SK-N-SH (cell line): Measurements from ENCODE around the gene PLAGL1.

Experiments used
- CHD2 ChIP-seq: fragments of 150-350 bp; IDR thresholded peaks from 2 replicates; pipeline ENCODE4 v1.6.1; 2018; ENCODE audit warnings: low read length; ENCODE audit not compliant: partially characterized antibody
- EP300 ChIP-seq, 2 experiments: IDR thresholded peaks; 2 replicates each; pipeline versions ENCODE4 v1.4.0 to v1.6.1; 2012; ENCODE audit warnings: borderline replicate concordance in 1 of 2, low read depth in 1 of 2, low read length in 1 of 2
- FOXM1 ChIP-seq: IDR thresholded peaks from 2 replicates; pipeline ENCODE4 v1.4.0; 2012; ENCODE audit warnings: low read depth, mild to moderate bottlenecking
- JUND ChIP-seq: IDR thresholded peaks from 2 replicates; pipeline ENCODE4 v1.4.0; 2012
- MAX ChIP-seq: IDR thresholded peaks from 2 replicates; pipeline ENCODE4 v1.4.0; 2012; ENCODE audit warnings: low read depth
- NRF1 ChIP-seq: IDR thresholded peaks from 2 replicates; pipeline ENCODE4 v1.6.1; 2012; ENCODE audit warnings: low read depth, mild to moderate bottlenecking, low read length
- REST ChIP-seq: IDR thresholded peaks from 2 replicates; pipeline ENCODE4 v1.6.1; 2012; ENCODE audit warnings: mild to moderate bottlenecking, low read depth, low read length, moderate library complexity
- RXRA ChIP-seq: IDR thresholded peaks from 2 replicates; pipeline ENCODE4 v1.4.0; 2012; ENCODE audit warnings: low read depth, mild to moderate bottlenecking, borderline replicate concordance
- SIN3A ChIP-seq: IDR thresholded peaks from 2 replicates; pipeline ENCODE4 v1.6.1; 2012; ENCODE audit warnings: low read depth, mild to moderate bottlenecking, low read length, moderate library complexity, borderline replicate concordance
- YY1 ChIP-seq: IDR thresholded peaks from 2 replicates; pipeline ENCODE4 v1.4.0; 2012; ENCODE audit warnings: low read depth, mild to moderate bottlenecking
- TF ChIP-seq, protein P1 (sequence below): IDR thresholded peaks from 2 replicates; pipeline ENCODE4 v1.4.0; 2012; ENCODE audit warnings: low read depth, borderline replicate concordance
- TF ChIP-seq, protein P2 (sequence below): fragments of 200-600 bp; sonication (generic); IDR thresholded peaks from 2 replicates; pipeline ENCODE4 v1.6.1; 2017; ENCODE audit warnings: antibody characterized with exemption, mild to moderate bottlenecking, moderate library complexity

GRCh38 chr6:143901885-143902750, 105.9 kb downstream of the PLAGL1 start:
- TF ChIP-seq, protein P1, sequence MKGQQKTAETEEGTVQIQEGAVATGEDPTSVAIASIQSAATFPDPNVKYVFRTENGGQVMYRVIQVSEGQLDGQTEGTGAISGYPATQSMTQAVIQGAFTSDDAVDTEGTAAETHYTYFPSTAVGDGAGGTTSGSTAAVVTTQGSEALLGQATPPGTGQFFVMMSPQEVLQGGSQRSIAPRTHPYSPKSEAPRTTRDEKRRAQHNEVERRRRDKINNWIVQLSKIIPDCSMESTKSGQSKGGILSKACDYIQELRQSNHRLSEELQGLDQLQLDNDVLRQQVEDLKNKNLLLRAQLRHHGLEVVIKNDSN: no peak
- TF ChIP-seq, protein P2, sequence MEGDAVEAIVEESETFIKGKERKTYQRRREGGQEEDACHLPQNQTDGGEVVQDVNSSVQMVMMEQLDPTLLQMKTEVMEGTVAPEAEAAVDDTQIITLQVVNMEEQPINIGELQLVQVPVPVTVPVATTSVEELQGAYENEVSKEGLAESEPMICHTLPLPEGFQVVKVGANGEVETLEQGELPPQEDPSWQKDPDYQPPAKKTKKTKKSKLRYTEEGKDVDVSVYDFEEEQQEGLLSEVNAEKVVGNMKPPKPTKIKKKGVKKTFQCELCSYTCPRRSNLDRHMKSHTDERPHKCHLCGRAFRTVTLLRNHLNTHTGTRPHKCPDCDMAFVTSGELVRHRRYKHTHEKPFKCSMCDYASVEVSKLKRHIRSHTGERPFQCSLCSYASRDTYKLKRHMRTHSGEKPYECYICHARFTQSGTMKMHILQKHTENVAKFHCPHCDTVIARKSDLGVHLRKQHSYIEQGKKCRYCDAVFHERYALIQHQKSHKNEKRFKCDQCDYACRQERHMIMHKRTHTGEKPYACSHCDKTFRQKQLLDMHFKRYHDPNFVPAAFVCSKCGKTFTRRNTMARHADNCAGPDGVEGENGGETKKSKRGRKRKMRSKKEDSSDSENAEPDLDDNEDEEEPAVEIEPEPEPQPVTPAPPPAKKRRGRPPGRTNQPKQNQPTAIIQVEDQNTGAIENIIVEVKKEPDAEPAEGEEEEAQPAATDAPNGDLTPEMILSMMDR: no peak
- TF ChIP-seq MAX (no peak), JUND (no peak), CHD2 (no peak), RXRA (no peak), NRF1 (no peak), YY1 (no peak), REST (no peak), SIN3A (no peak), FOXM1 (no peak), EP300 (IDR thresholded peaks at IDR 0.05; ENCODE audit: borderline replicate concordance in 1 of 2, low read depth in 1 of 2, low read length in 1 of 2) (no peak)
